DND-41 (cell line): Measurements from ENCODE around the gene POR.

ENCODE experiments used
- ATAC-seq: fragments of 200-7000 bp; cut with Tn5 transposase; 3 replicates; pipeline ENCODE4 v1.9.1; 2021; ENCODE audit warnings: low read depth; ENCODE audit not compliant: insufficient read depth
- DNase-seq: peaks from one replicate; pipeline ENCODE4 v3.0.0-alpha.2; 2020
- H2AFZ ChIP-seq: 2 replicates; pipeline ENCODE4 v1.6.0; 2012; ENCODE audit warnings: low read depth, low read length
- H3K27ac ChIP-seq: 2 replicates; pipeline ENCODE4 v1.5.1; 2012; ENCODE audit warnings: low read length, inconsistent platforms
- H3K27me3 ChIP-seq: fragments of 200-600 bp; sonication (generic); 2 replicates; pipeline ENCODE4 v1.6.0; 2012; ENCODE audit warnings: low read length, mild to moderate bottlenecking, inconsistent platforms; ENCODE audit not compliant: insufficient read depth, poor library complexity
- H3K36me3 ChIP-seq: 2 replicates; pipeline ENCODE4 v1.5.1; 2012; ENCODE audit warnings: low read length, inconsistent platforms; ENCODE audit not compliant: insufficient read depth
- H3K4me1 ChIP-seq: 2 replicates; pipeline ENCODE4 v1.5.1; 2012; ENCODE audit warnings: mild to moderate bottlenecking, low read length; ENCODE audit not compliant: insufficient read depth
- H3K4me2 ChIP-seq: 2 replicates; pipeline ENCODE4 v1.6.0; 2012; ENCODE audit warnings: mild to moderate bottlenecking, moderate library complexity, low read length, inconsistent platforms; ENCODE audit not compliant: insufficient read depth
- H3K4me3 ChIP-seq, 2 experiments: fragments of 200-600 bp in 1 of 2; shearing (Covaris generic) in 1 of 2; 2 replicates each; pipeline ENCODE4 v1.5.1; 2012 to 2016; ENCODE audit warnings: inconsistent platforms in 2 of 2, low read length in 2 of 2, mild to moderate bottlenecking in 2 of 2, low read depth in 1 of 2, moderate library complexity in 1 of 2
- H3K79me2 ChIP-seq: 2 replicates; pipeline ENCODE4 v1.6.0; 2012; ENCODE audit warnings: low read length, inconsistent platforms; ENCODE audit not compliant: insufficient read depth
- H3K9ac ChIP-seq: 2 replicates; pipeline ENCODE4 v1.6.0; 2012; ENCODE audit warnings: low read depth, mild to moderate bottlenecking, inconsistent platforms, low read length, moderate library complexity
- H3K9me3 ChIP-seq: 2 replicates; pipeline ENCODE4 v1.5.1; 2012; ENCODE audit warnings: low read length, moderate library complexity, mild to moderate bottlenecking, inconsistent platforms; ENCODE audit not compliant: insufficient read depth, severe bottlenecking
- H4K20me1 ChIP-seq: 2 replicates; pipeline ENCODE4 v1.6.0; 2012; ENCODE audit warnings: low read length; ENCODE audit not compliant: insufficient read depth
- CTCF ChIP-seq: IDR thresholded peaks from 2 replicates; pipeline ENCODE4 v1.5.1; 2012; ENCODE audit warnings: borderline replicate concordance, low read length, moderate library complexity, mild to moderate bottlenecking; ENCODE audit not compliant: poor library complexity, severe bottlenecking; ENCODE audit errors: extremely low read depth
- EZH2 ChIP-seq: IDR thresholded peaks from 3 replicates; pipeline ENCODE4 v1.6.1; 2012; ENCODE audit warnings: borderline replicate concordance, low read depth, mild to moderate bottlenecking, moderate library complexity, low read length, inconsistent platforms; ENCODE audit not compliant: severe bottlenecking

Gene POR

GRCh38 chr7:75953431-75953830, 38.5 kb downstream of the POR start:
- TF ChIP-seq EZH2, result no peak
- TF ChIP-seq CTCF, result no peak
- H3K79me2 ChIP-seq, result no peaks in the 10 kb centered on the region
- no peaks in the 10 kb centered on the region for H3K4me1 ChIP-seq
- no peak overlapping the region for H3K9ac ChIP-seq
- no peaks in the 10 kb centered on the region for H3K27me3 ChIP-seq
- H3K4me3 ChIP-seq, result no peak overlapping the region
- peaks cover 4% of the 10 kb centered on the region; the same call in 1 of the 2 replicates for H4K20me1 ChIP-seq
- DNase-seq (no peak), ATAC-seq (no peak)
- H3K27ac ChIP-seq, result no peak overlapping the region
- peaks cover 14% of the 10 kb centered on the region; the same call in 1 of the 2 replicates for H3K36me3 ChIP-seq
- H3K4me2 ChIP-seq, result no peak overlapping the region
- no peak overlapping the region for H2AFZ ChIP-seq
- no peaks in the 10 kb centered on the region for H3K9me3 ChIP-seq

- peaks cover 14% of the 10 kb centered on the region; the same call in 1 of the 2 replicates for H3K36me3 ChIP-seq
- DNase-seq (no peak), ATAC-seq (no peak)
- H3K27me3 ChIP-seq, result no peaks in the 10 kb centered on the region
- H3K4me2 ChIP-seq, result no peak overlapping the region
- no peaks in the 10 kb centered on the region for H3K4me1 ChIP-seq
- no peak for TF ChIP-seq CTCF
- no peak for TF ChIP-seq EZH2
- peaks cover 4% of the 10 kb centered on the region; the same call in 1 of the 2 replicates for H4K20me1 ChIP-seq
- H3K79me2 ChIP-seq, result no peaks in the 10 kb centered on the region
- no peak overlapping the region for H3K27ac ChIP-seq
- H2AFZ ChIP-seq, result no peak overlapping the region
- H3K4me3 ChIP-seq, result no peak overlapping the region
- H3K9ac ChIP-seq, result no peak overlapping the region
- no peaks in the 10 kb centered on the region for H3K9me3 ChIP-seq
Measured at GRCh38 chr7:75953931-75954330, 39.0 kb downstream of the POR start.

GRCh38 chr7:75955331-75955955, 40.5 kb downstream of the POR start:
- Histone ChIP-seq H3K27ac (no peak overlapping the region), H3K4me2 (no peak overlapping the region), H3K9me3 (no peaks in the 10 kb centered on the region), H3K79me2 (no peaks in the 10 kb centered on the region), H3K4me3 (no peak overlapping the region), H2AFZ (no peak overlapping the region), H3K9ac (no peak overlapping the region), H3K4me1 (no peaks in the 10 kb centered on the region), H3K27me3 (no peaks in the 10 kb centered on the region), H3K36me3 (peaks cover 14% of the 10 kb centered on the region; the same call in 1 of the 2 replicates), H4K20me1 (no peaks in the 10 kb centered on the region)
- TF ChIP-seq CTCF, result no peak
- no peak for TF ChIP-seq EZH2
- ATAC-seq, result no peak
- DNase-seq, result no peak
